Medulla oblongata (tissue), 1 donor: ENCODE results near the gene RAB11FIP2.

Experiments
- DNase-seq: peaks from one replicate; pipeline ENCODE4 v3.0.0-alpha.2; 2015; ENCODE audit errors: extremely low spot score

The RAB11FIP2 gene

GRCh38 chr10:117980755-117981702 lies 65.7 kb downstream of the RAB11FIP2 start:
- no peak for DNase-seq

- DNase-seq, result no peak
Measured at GRCh38 chr10:117980216-117980615, 66.5 kb downstream of the RAB11FIP2 start.

GRCh38 chr10:117972168-117972837 lies 74.4 kb downstream of the RAB11FIP2 start:
- DNase-seq, result no peak

GRCh38 chr10:117970962-117971361 lies 75.8 kb downstream of the RAB11FIP2 start:
- no peak for DNase-seq

- no peak for DNase-seq
Measured at GRCh38 chr10:117969592-117969991, 77.1 kb downstream of the RAB11FIP2 start.

- DNase-seq, result no peak
Measured at GRCh38 chr10:117968354-117969182, 78.2 kb downstream of the RAB11FIP2 start.

GRCh38 chr10:117967149-117967650 lies 79.5 kb downstream of the RAB11FIP2 start:
- DNase-seq, result no peak

GRCh38 chr10:117965984-117966383 lies 80.8 kb downstream of the RAB11FIP2 start:
- DNase-seq, result no peak

- no peak for DNase-seq
Measured at GRCh38 chr10:117964536-117964935, 82.2 kb downstream of the RAB11FIP2 start.

- DNase-seq, result no peak
Measured at GRCh38 chr10:117960345-117960935, 86.3 kb downstream of the RAB11FIP2 start.

GRCh38 chr10:117956972-117957371 lies 89.8 kb downstream of the RAB11FIP2 start:
- no peak for DNase-seq

GRCh38 chr10:117955176-117955575 lies 91.6 kb downstream of the RAB11FIP2 start:
- DNase-seq, result no peak
